Brain microvascular endothelial cell (primary cell): ENCODE results near the gene FRMD3.
A peak's percentile ranks its signal among the peaks of the same experiment; 100 is the strongest.

ENCODE experiments used
- DNase-seq: peaks from one replicate; pipeline ENCODE4 v3.0.0-alpha.2; 2020
- H3K27ac ChIP-seq: fragments of 250-450 bp; sonication (Bioruptor Pico); 2 replicates; pipeline ENCODE4 v1.5.1; 2020; ENCODE audit warnings: mild to moderate bottlenecking, moderate library complexity
- H3K27me3 ChIP-seq: fragments of 250-450 bp; sonication (Bioruptor Pico); replicated peaks from 2 replicates; pipeline ENCODE4 v1.5.1; 2020; ENCODE audit warnings: mild to moderate bottlenecking
- H3K36me3 ChIP-seq: fragments of 250-450 bp; sonication (Bioruptor Pico); replicated peaks from 2 replicates; pipeline ENCODE4 v1.5.1; 2020; ENCODE audit warnings: mild to moderate bottlenecking
- H3K4me3 ChIP-seq: 2 replicates; pipeline ENCODE4 v1.5.1; 2011; ENCODE audit warnings: low read depth, mild to moderate bottlenecking, control low read depth, low read length, moderate library complexity
- CTCF ChIP-seq: IDR thresholded peaks from 2 replicates; pipeline ENCODE4 v1.5.1; 2011; ENCODE audit warnings: low read depth, mild to moderate bottlenecking, moderate library complexity, low read length, control low read depth, inconsistent platforms; ENCODE audit errors: missing control alignments
- in situ Hi-C: cut with HindIII; loops from 2 replicates; pipeline ENCODE4 v1.10.0; 2017; ENCODE audit warnings: low sequenced_read_pairs, low pct_ligation_motif_present

FRMD3 gene

GRCh38 chr9:83287021-83287420 lies 251.2 kb downstream of the FRMD3 start:
- H3K27ac ChIP-seq: no peak overlapping the region

GRCh38 chr9:83285445-83286225 lies 252.6 kb downstream of the FRMD3 start:
- DNase-seq: no peak
- TF ChIP-seq CTCF: no peak
- in situ Hi-C loops: no loop called here
- Histone ChIP-seq H3K27ac (no peak overlapping the region), H3K27me3 (no peaks in the 10 kb centered on the region), H3K4me3 (no peak overlapping the region), H3K36me3 (no peaks in the 10 kb centered on the region)

More at GRCh38 chr9:83287021-83287420, 251.2 kb downstream of the FRMD3 start:
- TF ChIP-seq CTCF: no peak
- Histone ChIP-seq H3K4me3 (no peak overlapping the region), H3K27me3 (no peaks in the 10 kb centered on the region), H3K36me3 (no peaks in the 10 kb centered on the region)
- DNase-seq: peak; percentile 5
- in situ Hi-C loops: no loop called here

GRCh38 chr9:83284746-83285145 lies 253.5 kb downstream of the FRMD3 start:
- Histone ChIP-seq H3K27me3 (no peaks in the 10 kb centered on the region), H3K27ac (no peak overlapping the region), H3K4me3 (no peak overlapping the region), H3K36me3 (no peaks in the 10 kb centered on the region)
- in situ Hi-C loops: no loop called here
- no peak for TF ChIP-seq CTCF
- DNase-seq: no peak

- no peaks in the 10 kb centered on the region for H3K36me3 ChIP-seq
- in situ Hi-C loops: no loop called here
- DNase-seq: no peak
- H3K27me3 ChIP-seq: no peaks in the 10 kb centered on the region
- H3K27ac ChIP-seq: no peak overlapping the region
- TF ChIP-seq CTCF: no peak
- H3K4me3 ChIP-seq: no peak overlapping the region
Observed at GRCh38 chr9:83283528-83283927, 254.7 kb downstream of the FRMD3 start.

GRCh38 chr9:83281306-83282255 lies 256.6 kb downstream of the FRMD3 start:
- TF ChIP-seq CTCF: no peak
- Histone ChIP-seq H3K27ac (no peak overlapping the region), H3K36me3 (no peaks in the 10 kb centered on the region), H3K4me3 (no peak overlapping the region), H3K27me3 (no peaks in the 10 kb centered on the region)
- peak; percentile 30 for DNase-seq
- in situ Hi-C loops: no loop called here
